ENCODE results near the gene ENOSF1. TPM values are rescaled to one million over a fixed set of nuclear protein-coding genes. Genes with fewer than 3 reads are reported as not detected.

Gene ENOSF1
- total RNA-seq, 2 experiments from 2014 or later = 61.3 to 66.1 TPM

- CTCF ChIA-PET = interaction anchor here (0.6 to 2.7 kb wide), 4 partner anchors 13 to 760 kb away, joined by 3 to 7 read pairs (median 3); no protein-coding TSS in a partner anchor
- H3K36me3 Mint-ChIP-seq (ENCODE audit: low read depth) = peaks cover 7% of the 10 kb centered on the region
- no peak for DNase-seq
- H3K4me1 Mint-ChIP-seq (ENCODE audit: low read depth) = peaks cover 5% of the 10 kb centered on the region
- no peak overlapping the region for H3K4me3 Mint-ChIP-seq
- intact Hi-C loops (cut with micrococcal nuclease) = no loop called here
- no peaks in the 10 kb centered on the region for H3K27me3 Mint-ChIP-seq (ENCODE audit: low read depth)
- no peaks in the 10 kb centered on the region for H3K9me3 Mint-ChIP-seq
- H3K27ac Mint-ChIP-seq = no peak overlapping the region
Observed at GRCh38 chr18:725646-726045, 13.2 kb upstream of the ENOSF1 start.

DNA sequence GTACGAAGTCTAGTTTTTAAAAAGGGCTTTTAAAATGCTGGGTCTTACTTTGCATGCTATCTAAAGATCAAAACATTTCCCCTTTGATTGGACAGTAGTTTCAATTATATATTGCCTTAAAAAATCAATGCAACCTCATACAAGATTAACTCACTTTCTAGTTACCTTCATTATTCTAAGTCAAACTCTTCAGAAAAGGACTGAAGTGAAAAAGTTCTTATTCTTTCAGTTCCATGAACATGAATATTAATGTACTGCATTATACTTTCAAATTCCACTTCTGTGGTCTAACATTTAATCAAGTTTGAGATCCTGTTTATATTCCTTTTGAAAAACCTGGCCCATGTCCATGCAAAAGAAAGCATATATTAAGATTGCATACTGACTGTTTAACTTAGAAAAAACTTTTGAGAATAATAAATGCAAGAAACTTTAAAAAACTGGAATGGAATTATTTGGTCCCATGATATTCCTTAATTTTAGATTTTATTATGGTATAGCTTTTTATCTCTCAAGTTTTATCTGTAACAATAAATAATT lies 11.2 kb upstream of the ENOSF1 start:
- CTCF ChIA-PET = interaction anchor here (0.6 to 2.7 kb wide), 2 partner anchors 99 to 116 kb away, joined by 3 to 7 read pairs; no protein-coding TSS in a partner anchor
- H3K27me3 Mint-ChIP-seq (ENCODE audit: low read depth) = no peaks in the 10 kb centered on the region
- no peak overlapping the region for H3K4me3 Mint-ChIP-seq
- no peaks in the 10 kb centered on the region for H3K9me3 Mint-ChIP-seq
- peaks cover 8% of the 10 kb centered on the region for H3K36me3 Mint-ChIP-seq (ENCODE audit: low read depth)
- DNase-seq = no peak
- peaks cover 5% of the 10 kb centered on the region for H3K4me1 Mint-ChIP-seq (ENCODE audit: low read depth)
- no peak overlapping the region for H3K27ac Mint-ChIP-seq
- intact Hi-C loops (cut with micrococcal nuclease) = no loop called here

DNA sequence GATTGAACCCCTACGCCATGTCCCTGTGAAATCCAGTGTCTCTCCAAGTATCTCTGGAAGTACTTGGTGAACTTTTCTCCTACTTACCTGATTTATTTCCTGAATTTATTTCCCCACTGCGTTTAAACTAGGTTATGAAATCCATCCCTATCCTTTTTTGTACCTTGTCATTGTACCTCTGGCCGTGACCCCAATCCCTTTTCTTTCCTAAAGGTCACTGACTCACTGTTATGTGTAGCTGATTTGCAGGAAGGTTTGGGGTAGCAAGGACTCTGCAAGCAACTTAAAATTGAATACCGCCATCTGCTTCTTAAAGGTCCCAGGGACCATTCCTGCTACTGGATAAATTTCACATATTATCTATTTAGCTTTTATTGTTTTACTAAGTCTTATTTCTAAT lies 4.6 kb upstream of the ENOSF1 start:
- Mint-ChIP-seq H3K27me3 (ENCODE audit: low read depth) (no peaks in the 10 kb centered on the region), H3K27ac (no peak overlapping the region), H3K4me1 (ENCODE audit: low read depth) (peaks cover 17% of the 10 kb centered on the region), H3K4me3 (no peak overlapping the region), H3K9me3 (no peaks in the 10 kb centered on the region), H3K36me3 (ENCODE audit: low read depth) (peaks cover 2% of the 10 kb centered on the region)
- DNase-seq = no peak
- CTCF ChIA-PET = interaction anchor here (3.7 kb wide), 1 partner anchor 114 kb away, joined by 26 read pairs; no protein-coding TSS in a partner anchor
- intact Hi-C loops (cut with micrococcal nuclease) = no loop called here

DNA sequence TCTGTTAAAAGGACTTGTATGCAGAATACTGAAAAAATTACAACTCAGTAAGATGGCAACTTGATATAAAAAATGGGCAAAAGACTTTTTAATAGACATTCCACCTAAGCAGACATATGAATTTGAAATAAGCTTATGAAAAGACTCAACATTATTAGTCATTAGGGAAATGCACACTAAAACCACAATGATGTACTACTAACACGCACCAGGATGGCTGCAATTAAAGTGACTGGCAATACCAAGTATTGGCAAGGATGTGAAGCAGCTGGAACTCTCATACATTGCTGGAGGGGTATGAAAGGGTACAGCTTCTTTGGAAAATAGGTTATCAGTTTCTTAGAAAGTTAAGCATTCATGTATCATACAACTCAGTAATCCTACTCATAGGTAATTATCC lies 3.2 kb upstream of the ENOSF1 start:
- Mint-ChIP-seq H3K9me3 (no peaks in the 10 kb centered on the region), H3K4me3 (no peak overlapping the region), H3K36me3 (ENCODE audit: low read depth) (peaks cover 4% of the 10 kb centered on the region), H3K27me3 (ENCODE audit: low read depth) (no peaks in the 10 kb centered on the region), H3K4me1 (ENCODE audit: low read depth) (peaks cover 24% of the 10 kb centered on the region), H3K27ac (no peak overlapping the region)
- CTCF ChIA-PET = interaction anchor here (0.7 to 3.7 kb wide), 6 partner anchors 22 to 124 kb away, joined by 3 to 26 read pairs (median 4); no protein-coding TSS in a partner anchor
- DNase-seq = peak; percentile 33
- intact Hi-C loops (cut with micrococcal nuclease) = no loop called here

DNA sequence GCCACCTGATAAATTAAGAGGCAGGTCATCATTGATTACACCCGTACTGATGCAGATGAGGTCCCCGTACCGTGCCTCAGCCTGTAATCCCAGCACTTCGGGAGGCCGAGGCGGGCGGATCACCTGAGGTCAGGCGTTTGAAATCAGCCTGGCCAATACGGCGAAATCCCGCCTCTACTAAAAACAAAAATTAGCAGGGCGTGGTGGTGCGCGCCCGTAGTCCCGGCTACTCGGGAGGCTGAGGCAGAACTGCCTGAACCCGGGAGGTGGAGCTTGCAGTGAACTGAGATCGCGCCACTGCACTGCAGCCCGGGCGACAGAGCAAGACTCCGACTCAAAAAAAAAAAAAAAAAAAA lies 683 bp upstream of the ENOSF1 start:
- H3K9me3 Mint-ChIP-seq = no peaks in the 10 kb centered on the region
- DNase-seq = no peak
- intact Hi-C loops (cut with micrococcal nuclease) = loop anchor here (2.0 kb wide), 2 partner anchors 30 to 602 kb away; no protein-coding TSS in a partner anchor
- H3K4me1 Mint-ChIP-seq (ENCODE audit: low read depth) = peaks cover 44% of the 10 kb centered on the region
- H3K4me3 Mint-ChIP-seq = peak overlapping the region; percentile 53
- H3K36me3 Mint-ChIP-seq (ENCODE audit: low read depth) = peaks cover 20% of the 10 kb centered on the region
- CTCF ChIA-PET = interaction anchor here (0.6 to 2.1 kb wide), 15 partner anchors 8 to 128 kb away, joined by 3 to 29 read pairs (median 5); partner anchors contain the start of gene YES1
- no peaks in the 10 kb centered on the region for H3K27me3 Mint-ChIP-seq (ENCODE audit: low read depth)
- no peak overlapping the region for H3K27ac Mint-ChIP-seq

DNA sequence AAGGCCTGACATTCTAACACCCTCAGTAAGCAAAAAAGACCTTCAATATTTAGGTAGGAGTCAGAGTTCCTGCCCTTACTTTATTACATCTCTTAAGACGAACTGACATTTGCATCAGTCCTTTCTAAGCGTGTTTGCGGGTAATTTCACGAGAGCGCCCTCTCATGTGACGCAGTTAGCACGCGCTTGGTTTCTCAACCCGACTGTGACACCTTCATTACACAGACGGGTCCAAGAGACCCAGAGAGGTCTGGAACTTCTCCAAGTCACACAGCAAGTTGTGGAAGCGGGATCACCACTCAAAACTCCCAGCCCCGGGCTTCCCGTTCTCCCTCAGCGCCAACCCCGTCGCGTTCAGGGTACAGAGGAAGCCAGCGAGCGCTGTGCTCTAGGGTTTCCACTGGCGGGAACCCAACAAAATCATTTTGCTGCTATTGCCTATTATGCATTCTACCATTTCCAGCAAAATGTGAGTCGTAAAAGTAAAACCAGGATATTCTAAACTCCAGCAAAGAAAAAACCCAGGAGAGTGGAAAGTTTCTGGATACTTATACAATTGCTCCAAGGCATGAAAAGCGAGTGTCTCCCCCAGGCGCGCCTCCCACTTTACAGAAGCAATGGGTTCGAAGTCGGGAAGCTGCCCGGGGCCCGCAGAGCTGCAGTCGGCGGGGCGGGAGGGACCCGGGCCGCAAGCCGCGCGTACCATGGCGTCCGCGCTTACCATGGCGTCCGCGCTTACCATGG lies 601 bp downstream of the ENOSF1 start:
- Mint-ChIP-seq H3K4me1 (ENCODE audit: low read depth) (peaks cover 45% of the 10 kb centered on the region), H3K27ac (peak overlapping the region; percentile 75), H3K4me3 (peak overlapping the region; percentile 78), H3K36me3 (ENCODE audit: low read depth) (peaks cover 26% of the 10 kb centered on the region), H3K27me3 (ENCODE audit: low read depth) (no peaks in the 10 kb centered on the region), H3K9me3 (no peaks in the 10 kb centered on the region)
- intact Hi-C loops (cut with micrococcal nuclease) = loop anchor here (1.0 to 2.0 kb wide), 11 partner anchors 17 to 601 kb away; partner anchors contain the start of gene THOC1
- CTCF ChIA-PET = interaction anchor here (1.0 to 2.1 kb wide), 11 partner anchors 28 to 130 kb away, joined by 3 to 29 read pairs (median 8); partner anchors contain the start of gene YES1
- peak; percentile 87 for DNase-seq

DNA sequence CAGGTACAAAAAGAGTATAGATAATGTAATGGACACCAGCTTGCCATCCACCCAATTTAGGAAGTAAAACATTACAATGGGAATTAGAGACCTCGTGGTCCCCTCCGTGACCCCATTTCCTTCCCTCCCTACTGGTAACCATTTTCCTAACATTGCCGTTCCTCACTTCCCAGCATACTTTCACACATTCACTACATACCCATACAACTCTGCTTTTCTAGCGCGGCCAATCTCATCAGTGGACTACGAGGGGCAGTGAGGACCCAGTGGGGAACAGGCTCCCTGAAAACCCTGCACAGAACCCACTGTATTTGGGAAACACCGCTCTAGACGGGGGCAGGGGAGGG lies 1.1 kb downstream of the ENOSF1 start:
- intact Hi-C loops (cut with micrococcal nuclease) = loop anchor here (2.0 kb wide), 2 partner anchors 16 to 86 kb away; no protein-coding TSS in a partner anchor
- Mint-ChIP-seq H3K9me3 (no peaks in the 10 kb centered on the region), H3K4me1 (ENCODE audit: low read depth) (peaks cover 48% of the 10 kb centered on the region), H3K27me3 (ENCODE audit: low read depth) (no peaks in the 10 kb centered on the region), H3K27ac (peak overlapping the region; percentile 75), H3K36me3 (ENCODE audit: low read depth) (peaks cover 28% of the 10 kb centered on the region), H3K4me3 (peak overlapping the region; percentile 78)
- DNase-seq = no peak
- CTCF ChIA-PET = interaction anchor here (0.7 to 4.9 kb wide), 3 partner anchors 92 to 128 kb away, joined by 3 to 24 read pairs (median 8); no protein-coding TSS in a partner anchor

GRCh38 chr18:710418-711300 lies 1.8 kb downstream of the ENOSF1 start:
- H3K9me3 Mint-ChIP-seq = no peaks in the 10 kb centered on the region
- H3K36me3 Mint-ChIP-seq (ENCODE audit: low read depth) = peaks cover 33% of the 10 kb centered on the region
- H3K27me3 Mint-ChIP-seq (ENCODE audit: low read depth) = no peaks in the 10 kb centered on the region
- H3K27ac Mint-ChIP-seq = peak overlapping the region; percentile 75
- no peak for DNase-seq
- CTCF ChIA-PET = interaction anchor here (0.7 to 4.9 kb wide), 6 partner anchors 87 to 129 kb away, joined by 3 to 24 read pairs (median 4); no protein-coding TSS in a partner anchor
- H3K4me3 Mint-ChIP-seq = peak overlapping the region; percentile 78
- intact Hi-C loops (cut with micrococcal nuclease) = loop anchor here (2.0 kb wide), 2 partner anchors 16 to 86 kb away; no protein-coding TSS in a partner anchor
- H3K4me1 Mint-ChIP-seq (ENCODE audit: low read depth) = peaks cover 45% of the 10 kb centered on the region

- no peak for DNase-seq
- Mint-ChIP-seq H3K4me3 (no peak overlapping the region), H3K4me1 (ENCODE audit: low read depth) (peaks cover 43% of the 10 kb centered on the region), H3K27ac (no peak overlapping the region), H3K27me3 (ENCODE audit: low read depth) (no peaks in the 10 kb centered on the region), H3K9me3 (no peaks in the 10 kb centered on the region), H3K36me3 (ENCODE audit: low read depth) (peaks cover 42% of the 10 kb centered on the region)
- CTCF ChIA-PET = interaction anchor here (0.6 to 4.9 kb wide), 5 partner anchors 86 to 130 kb away, joined by 4 to 24 read pairs (median 6); no protein-coding TSS in a partner anchor
- intact Hi-C loops (cut with micrococcal nuclease) = loop anchor here (2.0 kb wide), 2 partner anchors 15 to 85 kb away; no protein-coding TSS in a partner anchor
Observed at GRCh38 chr18:709771-710170, 2.7 kb downstream of the ENOSF1 start.

DNA sequence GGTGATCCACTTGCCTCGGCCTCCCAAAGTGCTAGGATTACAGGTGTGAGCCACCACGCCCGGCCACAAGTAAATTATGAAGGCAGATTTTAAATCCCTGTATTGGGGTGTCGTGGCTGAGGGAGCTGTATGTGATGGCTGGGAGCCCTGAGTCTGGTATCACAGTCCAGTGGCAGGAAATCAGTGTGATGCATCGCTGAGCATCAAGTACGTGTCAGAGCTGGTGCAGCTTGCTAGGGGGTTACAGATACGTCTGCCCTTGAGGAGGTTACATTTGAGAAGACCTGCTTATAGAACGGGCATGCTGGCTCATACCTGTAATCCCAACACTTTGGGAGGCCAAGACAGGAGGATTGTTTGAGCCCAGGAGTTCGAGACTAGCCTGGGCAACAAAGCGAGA lies 4.3 kb downstream of the ENOSF1 start:
- no peak for DNase-seq
- Mint-ChIP-seq H3K27ac (no peak overlapping the region), H3K4me1 (ENCODE audit: low read depth) (peaks cover 50% of the 10 kb centered on the region), H3K4me3 (no peak overlapping the region), H3K36me3 (ENCODE audit: low read depth) (peaks cover 51% of the 10 kb centered on the region), H3K9me3 (no peaks in the 10 kb centered on the region), H3K27me3 (ENCODE audit: low read depth) (no peaks in the 10 kb centered on the region)
- intact Hi-C loops (cut with micrococcal nuclease) = no loop called here
- CTCF ChIA-PET = interaction anchor here (0.6 to 4.9 kb wide), 4 partner anchors 11 to 453 kb away, joined by 3 to 24 read pairs (median 4); no protein-coding TSS in a partner anchor

DNA sequence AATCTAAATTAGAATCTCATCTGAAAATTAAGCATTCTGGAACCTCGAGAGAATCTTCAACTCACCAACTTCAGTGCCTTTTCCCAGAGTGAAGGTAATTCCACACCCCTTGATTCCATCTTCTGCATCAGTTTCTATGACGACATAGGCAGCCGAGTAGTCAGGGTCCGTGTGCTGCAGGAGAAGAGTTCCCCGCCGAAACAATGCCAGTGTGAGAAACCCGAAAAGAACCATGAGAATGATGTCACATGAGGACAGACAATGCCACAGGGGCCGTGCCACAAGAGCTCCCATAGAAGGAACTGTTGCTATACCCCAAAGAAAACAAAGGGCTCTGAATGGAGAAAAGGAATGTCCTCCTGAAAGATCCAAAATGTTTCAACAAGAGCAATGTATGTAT lies 6.0 kb downstream of the ENOSF1 start:
- DNase-seq = no peak
- Mint-ChIP-seq H3K4me3 (no peak overlapping the region), H3K27me3 (ENCODE audit: low read depth) (no peaks in the 10 kb centered on the region), H3K27ac (no peak overlapping the region), H3K9me3 (no peaks in the 10 kb centered on the region), H3K4me1 (ENCODE audit: low read depth) (peaks cover 53% of the 10 kb centered on the region), H3K36me3 (ENCODE audit: low read depth) (peaks cover 55% of the 10 kb centered on the region)
- intact Hi-C loops (cut with micrococcal nuclease) = no loop called here
- CTCF ChIA-PET = interaction anchor here (0.6 to 4.9 kb wide), 3 partner anchors 24 to 133 kb away, joined by 3 to 24 read pairs (median 7); no protein-coding TSS in a partner anchor

Measured in activated naive CD4-positive, alpha-beta T cell treated with anti-CD3 and anti-CD28 coated beads for 36 hours (primary cell).